Skeletal muscle tissue (tissue), 4 donors: ENCODE data around the gene WBP2. TPM values are rescaled to one million over a fixed set of nuclear protein-coding genes. Genes with fewer than 3 reads are reported as not detected.
"Not testable (repeated sequence)": the region's sequence is repeated elsewhere in the genome, so short reads cannot be mapped to it uniquely, and the experiment has no call there.

Source experiments
- H3K27ac ChIP-seq: one replicate; pipeline ENCODE4 v1.7.0; 2013; ENCODE audit warnings: mild to moderate bottlenecking, low read depth, low read length, inconsistent platforms
- H3K27me3 ChIP-seq, 3 donors: one replicate each; pipeline ENCODE4 v1.7.0; 2013; ENCODE audit warnings: low read length in 3 of 3; ENCODE audit not compliant: control insufficient read depth in 3 of 3, insufficient read depth in 3 of 3
- H3K36me3 ChIP-seq, 3 donors: one replicate each; pipeline ENCODE4 v1.7.0; 2013; ENCODE audit warnings: low read length in 3 of 3; ENCODE audit not compliant: control insufficient read depth in 3 of 3, insufficient read depth in 3 of 3
- H3K4me1 ChIP-seq, 3 donors: one replicate each; pipeline ENCODE4 v1.7.0; 2013; ENCODE audit warnings: low read length in 3 of 3, mild to moderate bottlenecking in 3 of 3; ENCODE audit not compliant: control insufficient read depth in 3 of 3, insufficient read depth in 3 of 3
- H3K4me3 ChIP-seq, 3 donors: one replicate each; pipeline ENCODE4 v1.7.0; 2013; ENCODE audit warnings: low read length in 3 of 3
- H3K9ac ChIP-seq, 3 donors: one replicate each; pipeline ENCODE4 v1.7.0; 2013; ENCODE audit warnings: low read length in 3 of 3, mild to moderate bottlenecking in 3 of 3, moderate library complexity in 2 of 3, low read depth in 1 of 3
- H3K9me3 ChIP-seq, 3 donors: one replicate each; pipeline ENCODE4 v1.7.0; 2013; ENCODE audit warnings: low read length in 3 of 3; ENCODE audit not compliant: control insufficient read depth in 3 of 3
- total RNA-seq: library from RNA; depleted of rRNA; stranded (reverse); fragments of >200 nt; gene quantifications from one replicate; pipeline ENCODE4 v1.2.3, GENCODE V29; 2014
- donor health status: Osteomylitis.

Gene WBP2
- total RNA-seq, 1 donor from 2014 or later, result 17.7 TPM

DNA sequence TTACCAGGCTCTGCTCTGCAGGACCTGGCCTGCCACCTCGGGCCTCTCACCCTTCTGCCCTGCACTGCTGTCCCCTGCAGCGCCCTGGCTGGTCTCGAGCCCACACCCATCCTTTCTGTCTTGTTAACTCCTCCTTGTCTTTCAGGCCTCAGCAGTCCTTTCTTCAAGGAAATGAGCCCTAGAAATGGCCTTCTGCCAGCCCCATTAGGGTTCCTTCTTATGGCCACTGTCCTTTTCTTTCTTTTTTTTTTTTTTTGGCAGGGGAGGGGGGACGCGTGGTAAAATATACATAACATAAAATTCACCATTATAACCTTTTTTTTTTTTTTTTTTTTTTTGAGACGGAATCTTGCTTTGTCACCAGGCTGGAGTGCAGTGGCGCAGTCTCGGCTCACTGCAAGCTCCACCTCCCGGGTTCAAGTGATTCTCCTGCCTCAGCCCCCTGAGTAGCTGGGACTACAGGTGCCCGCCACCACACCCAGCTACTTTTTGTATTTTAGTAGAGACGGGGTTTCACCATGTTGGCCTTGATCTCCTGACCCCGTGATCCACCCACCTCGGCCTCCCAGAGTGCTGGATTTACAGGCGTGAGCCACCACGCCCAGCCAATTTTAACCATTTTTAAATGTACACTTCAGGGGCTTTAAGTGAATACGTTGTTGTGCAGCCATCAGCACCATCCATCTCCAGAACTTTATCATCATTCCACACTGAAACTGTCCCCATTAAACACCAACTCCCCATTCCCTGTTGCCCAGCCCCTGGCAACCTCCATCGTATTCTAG, 10.5 kb upstream of the WBP2 start:
- not testable (repeated sequence) for H3K9me3 ChIP-seq, H3K9ac ChIP-seq, H3K36me3 ChIP-seq, H3K4me3 ChIP-seq, H3K27me3 ChIP-seq, H3K27ac ChIP-seq
- H3K4me1 ChIP-seq, result peaks cover 15 to 21% (median 19%) of the 10 kb centered on the region in 3 donors

DNA sequence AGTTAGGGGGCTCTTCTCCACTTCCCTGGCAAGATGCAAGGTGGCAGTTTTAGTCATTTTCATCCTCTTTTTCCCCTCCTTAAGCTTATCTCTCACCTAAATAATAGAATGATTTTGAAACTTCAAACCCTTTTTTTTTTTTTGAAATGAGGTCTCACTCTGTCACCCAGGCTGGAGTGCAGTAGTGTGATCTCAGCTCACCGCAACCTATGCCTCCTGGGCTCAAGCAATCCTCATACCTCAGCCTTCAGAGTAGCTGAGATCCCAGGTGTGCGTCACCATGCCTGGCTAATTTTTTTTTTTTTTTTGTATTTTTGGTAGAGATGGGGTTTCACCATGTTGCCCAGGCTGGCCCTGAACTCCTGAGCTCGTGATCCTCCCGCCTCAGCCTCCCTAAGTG, 9.8 kb upstream of the WBP2 start:
- Histone ChIP-seq H3K9ac (peak overlapping the region in 1 of 3 donors; percentile 41), H3K4me1 (peaks cover 9 to 17% (median 16%) of the 10 kb centered on the region in 3 donors), H3K27ac (peak overlapping the region; percentile 50)
- H3K27me3 ChIP-seq, H3K9me3 ChIP-seq, H3K36me3 ChIP-seq, H3K4me3 ChIP-seq: not testable (repeated sequence)

DNA sequence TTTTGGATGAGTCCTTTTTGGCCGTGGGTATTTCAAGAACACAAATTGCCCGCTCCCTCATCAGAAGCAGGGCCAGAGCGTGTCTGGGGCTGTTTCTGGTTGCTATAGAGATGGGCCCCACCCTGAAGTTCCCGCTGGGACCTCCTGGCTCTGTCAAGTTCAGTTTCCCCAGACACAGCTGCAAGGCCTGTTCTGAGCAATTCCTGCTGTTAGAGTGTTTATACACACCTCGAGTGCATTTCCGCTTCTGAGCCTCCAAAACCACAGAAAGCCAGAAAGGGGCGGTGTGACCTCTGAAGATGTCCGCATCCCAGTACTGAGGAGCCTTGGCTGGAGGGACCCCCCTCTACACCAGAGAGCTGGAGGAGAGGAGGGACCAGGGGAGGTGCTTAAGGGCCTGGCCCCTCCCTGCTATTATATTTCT, 9.3 kb upstream of the WBP2 start:
- peak overlapping the region in 1 of 3 donors; percentile 41 for H3K9ac ChIP-seq

DNA sequence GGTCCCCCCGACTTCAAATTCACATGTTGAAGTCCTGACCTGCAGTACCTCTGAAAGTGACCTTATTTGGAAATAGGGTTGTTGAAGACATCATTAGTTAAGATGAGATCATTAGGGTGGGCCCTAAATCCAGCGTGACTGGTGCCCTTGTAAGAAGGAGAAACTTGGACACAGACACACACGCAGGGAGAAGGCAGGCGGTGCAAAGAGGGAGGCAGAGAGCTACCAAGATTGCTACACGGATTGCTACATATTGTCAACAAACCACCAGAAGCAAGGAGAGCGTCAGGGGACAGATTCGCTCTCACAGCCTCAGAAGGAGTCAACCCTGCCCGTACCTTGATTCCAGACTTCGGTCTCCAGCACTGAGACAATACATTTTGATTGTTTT, 6.8 kb upstream of the WBP2 start:
- Histone ChIP-seq H3K9me3 (no peaks in the 10 kb centered on the region), H3K36me3 (no peaks in the 10 kb centered on the region), H3K27me3 (no peaks in the 10 kb centered on the region), H3K4me1 (peaks cover 10 to 11% (median 10%) of the 10 kb centered on the region in 3 donors), H3K4me3 (no peak overlapping the region), H3K9ac (no peak overlapping the region), H3K27ac (no peak overlapping the region)

More for the DNA sequence above, 9.3 kb upstream of the WBP2 start:
- H3K27me3 ChIP-seq, result no peaks in the 10 kb centered on the region
- H3K36me3 ChIP-seq, result no peaks in the 10 kb centered on the region
- H3K4me3 ChIP-seq, result no peak overlapping the region
- peak overlapping the region; percentile 50 for H3K27ac ChIP-seq
- H3K4me1 ChIP-seq, result peaks cover 8 to 12% (median 12%) of the 10 kb centered on the region in 3 donors
- H3K9me3 ChIP-seq, result no peaks in the 10 kb centered on the region

DNA sequence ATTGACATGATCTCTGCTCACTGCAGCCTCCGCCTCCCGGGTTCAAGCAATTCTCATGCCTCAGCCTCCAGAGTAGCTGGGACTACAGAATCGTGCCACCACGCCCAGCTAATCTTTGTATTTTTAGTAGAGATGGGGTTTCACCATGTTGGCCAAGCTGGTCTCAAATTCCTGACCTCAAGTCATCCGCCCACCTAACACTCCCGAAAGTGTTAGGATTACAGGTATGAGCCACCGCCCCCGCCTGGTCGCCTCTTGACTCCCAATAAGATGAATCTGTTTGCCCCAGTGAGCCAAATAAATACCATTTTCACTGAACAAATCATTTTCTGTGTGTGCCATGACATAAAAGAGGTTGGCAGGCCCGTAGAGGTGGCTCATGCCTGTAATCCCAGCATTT, 4.2 kb upstream of the WBP2 start:
- not testable (repeated sequence) for H3K36me3 ChIP-seq, H3K27ac ChIP-seq, H3K27me3 ChIP-seq, H3K4me3 ChIP-seq, H3K9me3 ChIP-seq, H3K9ac ChIP-seq
- H3K4me1 ChIP-seq, result peaks cover 13 to 16% (median 14%) of the 10 kb centered on the region in 3 donors

DNA sequence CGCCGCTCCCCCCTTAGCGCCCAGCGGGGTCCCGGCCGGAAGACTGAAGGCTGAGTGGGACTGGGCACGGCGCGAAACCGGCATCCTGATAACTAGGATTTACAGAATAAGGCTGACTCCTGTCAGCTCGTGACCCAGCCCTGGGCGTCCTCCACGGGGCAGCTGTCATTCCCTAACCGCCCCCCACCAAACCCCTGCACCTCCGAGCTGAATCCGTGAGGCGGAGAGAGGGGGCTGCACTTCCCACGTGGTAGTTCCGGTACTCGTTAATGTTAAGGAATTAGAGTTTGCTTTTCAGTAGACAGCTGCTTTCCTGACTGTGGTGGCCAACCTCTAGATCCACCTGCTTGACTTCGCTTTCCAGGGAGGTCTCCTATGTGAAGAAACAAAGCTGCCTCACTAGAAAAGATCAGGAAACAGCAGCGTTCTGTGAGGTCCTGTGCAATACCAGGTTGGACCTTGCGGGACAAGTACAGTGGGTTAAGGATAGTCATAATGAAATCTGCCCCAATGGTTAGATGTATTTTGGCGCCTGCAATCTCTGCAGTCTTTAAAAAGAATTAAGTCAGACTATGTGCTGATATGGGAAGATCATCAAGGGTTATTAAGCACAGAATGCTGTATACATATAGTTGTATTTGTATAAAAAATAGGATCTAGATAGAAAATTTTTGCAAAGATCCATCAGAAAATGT, 1.1 kb upstream of the WBP2 start:
- no peaks in the 10 kb centered on the region for H3K9me3 ChIP-seq
- H3K9ac ChIP-seq, result peak overlapping the region; percentile 96 to 99 (median 97)
- peaks cover 29 to 35% (median 29%) of the 10 kb centered on the region in 3 donors for H3K4me1 ChIP-seq
- no peaks in the 10 kb centered on the region for H3K27me3 ChIP-seq
- peak overlapping the region; percentile 77 to 93 (median 88) for H3K4me3 ChIP-seq
- peaks cover 3 to 4% (median 3%) of the 10 kb centered on the region in 3 donors for H3K36me3 ChIP-seq
- H3K27ac ChIP-seq, result peak overlapping the region; percentile 98

DNA sequence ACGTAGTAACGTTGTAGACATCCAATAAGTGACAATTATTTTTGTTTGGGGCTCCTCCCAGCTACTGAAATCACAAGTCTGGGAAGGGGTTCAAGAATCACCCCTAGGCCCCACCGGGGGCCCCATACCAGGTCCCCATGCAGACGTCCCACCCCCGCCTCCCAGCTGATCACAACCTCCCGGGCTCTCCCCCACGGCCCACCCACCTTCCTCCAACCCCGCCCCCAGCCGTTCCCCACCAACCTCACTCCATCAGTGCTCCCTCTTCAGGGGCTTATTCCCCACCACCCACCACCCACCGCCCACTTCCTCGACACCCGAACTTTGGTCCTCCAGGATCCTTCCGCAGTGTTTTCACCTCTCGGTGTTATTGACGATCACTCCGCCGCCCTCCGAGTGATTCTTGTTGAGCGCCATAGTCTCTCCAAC, 240 bp downstream of the WBP2 start:
- Histone ChIP-seq H3K27me3 (no peaks in the 10 kb centered on the region), H3K4me3 (peak overlapping the region; percentile 79 to 86 (median 82)), H3K4me1 (peaks cover 38 to 46% (median 39%) of the 10 kb centered on the region in 3 donors), H3K9ac (peak overlapping the region; percentile 77 to 88 (median 86)), H3K36me3 (peaks cover 13 to 14% (median 13%) of the 10 kb centered on the region in 3 donors), H3K9me3 (no peaks in the 10 kb centered on the region), H3K27ac (peak overlapping the region; percentile 98)

DNA sequence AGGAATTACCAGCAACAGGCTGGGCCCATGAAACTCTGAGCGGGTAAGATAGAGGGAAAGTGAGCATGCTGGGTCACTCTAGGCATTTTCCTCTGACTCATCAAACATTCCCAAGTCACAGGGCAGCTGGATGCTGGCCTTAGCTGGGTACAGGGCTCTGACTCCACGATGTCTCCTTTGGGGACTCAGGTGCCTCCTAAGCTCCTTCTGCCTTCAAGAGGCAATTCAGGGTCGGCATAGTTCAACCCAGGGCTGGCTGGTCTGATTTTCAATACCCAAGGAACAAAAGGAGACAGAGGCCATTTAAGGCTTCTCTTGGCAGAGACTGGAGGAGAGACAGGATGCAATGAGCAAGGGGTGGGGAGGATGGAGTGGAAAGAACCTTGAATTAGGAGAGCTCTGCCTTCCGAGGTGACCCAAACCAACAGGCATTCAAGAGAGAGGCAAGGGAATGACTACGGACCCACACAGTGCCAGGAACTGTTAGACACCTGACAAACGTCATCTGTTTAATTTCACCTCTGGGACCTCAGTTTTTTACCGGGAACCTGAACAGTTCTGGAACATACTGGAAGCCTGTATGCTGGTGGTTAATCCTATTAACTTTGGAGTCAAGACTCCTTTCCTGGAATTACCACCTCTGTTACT, 910 bp downstream of the WBP2 start:
- H3K27ac ChIP-seq, result peak overlapping the region; percentile 98
- peaks cover 19 to 21% (median 20%) of the 10 kb centered on the region in 3 donors for H3K36me3 ChIP-seq
- H3K9ac ChIP-seq, result peak overlapping the region; percentile 77 to 88 (median 86)
- no peaks in the 10 kb centered on the region for H3K9me3 ChIP-seq
- no peaks in the 10 kb centered on the region for H3K27me3 ChIP-seq
- peaks cover 45 to 53% (median 45%) of the 10 kb centered on the region in 3 donors for H3K4me1 ChIP-seq
- H3K4me3 ChIP-seq, result peak overlapping the region; percentile 79 to 86 (median 82)

DNA sequence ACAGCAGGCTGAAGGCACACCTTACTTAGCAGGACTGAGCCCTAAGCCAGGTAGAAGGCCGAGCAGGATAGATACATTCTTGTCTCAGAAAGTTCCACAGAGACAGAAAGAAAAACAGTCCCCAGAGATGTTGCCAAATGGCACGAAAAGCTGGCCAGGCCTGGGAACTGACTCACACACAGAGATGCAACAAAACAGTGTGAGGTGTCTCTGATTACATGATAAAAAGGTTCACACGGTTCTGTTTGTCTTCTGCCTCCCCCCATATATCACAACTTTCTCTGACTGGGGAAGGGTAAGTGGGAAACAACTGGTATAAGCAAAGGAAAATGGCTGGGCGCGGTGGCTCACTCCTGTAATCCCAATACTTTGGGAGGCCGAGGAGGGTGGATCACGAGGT, 1.7 kb downstream of the WBP2 start:
- H3K27me3 ChIP-seq, result no peaks in the 10 kb centered on the region
- H3K4me1 ChIP-seq, result peaks cover 46 to 60% (median 50%) of the 10 kb centered on the region in 3 donors
- H3K9ac ChIP-seq, result peak overlapping the region in 2 of 3 donors; percentile 86 to 88
- peak overlapping the region in 2 of 3 donors; percentile 38 to 41 for H3K4me3 ChIP-seq
- H3K27ac ChIP-seq, result peak overlapping the region; percentile 98
- no peaks in the 10 kb centered on the region for H3K9me3 ChIP-seq
- peaks cover 27 to 29% (median 28%) of the 10 kb centered on the region in 3 donors for H3K36me3 ChIP-seq
